Kidney (tissue), 14 donors: ENCODE data around the gene EIF2B4. TPM values are rescaled to one million over a fixed set of nuclear protein-coding genes. Genes with fewer than 3 reads are reported as not detected.
A peak's percentile ranks its signal among the peaks of the same experiment; 100 is the strongest.

ENCODE experiments used
- DNase-seq, 5 donors: peaks; one replicate each; pipeline ENCODE4 v3.0.0-alpha.2; 2013 to 2020
- FAIRE-seq: peaks from 2 replicates; lab custom pipeline; 2012; peaks lifted over from hg19 to GRCh38; lab: Jason Lieb, UNC
- H3K27ac ChIP-seq, 2 donors: one replicate each; pipeline ENCODE4 v1.7.0; 2013; ENCODE audit warnings: low read depth in 2 of 2, low read length in 2 of 2, inconsistent platforms in 1 of 2
- H3K27me3 ChIP-seq: one replicate; pipeline ENCODE4 v1.7.1; 2013; ENCODE audit warnings: low read length, inconsistent platforms; ENCODE audit not compliant: control insufficient read depth, insufficient read depth
- H3K36me3 ChIP-seq, 3 donors: one replicate each; pipeline versions ENCODE4 v1.7.0 to v1.7.1; 2013; ENCODE audit warnings: low read length in 3 of 3, control low read depth in 1 of 3, inconsistent platforms in 1 of 3; ENCODE audit not compliant: insufficient read depth in 3 of 3, control insufficient read depth in 2 of 3
- H3K4me1 ChIP-seq, 3 donors: one replicate each; pipeline versions ENCODE4 v1.7.0 to v1.7.1; 2013; ENCODE audit warnings: low read length in 3 of 3, inconsistent platforms in 1 of 3, low read depth in 1 of 3; ENCODE audit not compliant: control insufficient read depth in 2 of 3, insufficient read depth in 2 of 3
- H3K4me3 ChIP-seq, 3 donors: one replicate each; pipeline versions ENCODE4 v1.7.0 to v1.8.1; 2013; ENCODE audit warnings: low read length in 3 of 3, control low read depth in 1 of 3, inconsistent platforms in 1 of 3
- H3K9ac ChIP-seq, 3 donors: one replicate each; pipeline versions ENCODE4 v1.7.0 to v1.7.1; 2013; ENCODE audit warnings: low read length in 3 of 3, control low read depth in 1 of 3, inconsistent platforms in 1 of 3
- H3K9me3 ChIP-seq, 3 donors: one replicate each; pipeline versions ENCODE4 v1.7.0 to v1.7.1; 2013; ENCODE audit warnings: low read length in 3 of 3, control low read depth in 1 of 3, inconsistent platforms in 1 of 3; ENCODE audit not compliant: control insufficient read depth in 2 of 3, insufficient read depth in 1 of 3
- CTCF ChIP-seq: IDR thresholded peaks from 3 replicates; pipeline ENCODE4 v1.5.1; 2012; ENCODE audit warnings: mild to moderate bottlenecking, moderate library complexity, borderline replicate concordance; ENCODE audit not compliant: insufficient read depth; ENCODE audit errors: extremely low read depth
- intact Hi-C: fragments of 100-400 bp; cut with DNase I; formaldehyde crosslinking; loops from one replicate; pipeline ENCODE4 v1.11.1; 2022
- polyA plus RNA-seq: library from polyadenylated mRNA; stranded (reverse); fragments of 350-450 nt; fragmentation: Illumina TruSeq; extraction: RNeasy Lipid Tissue Mini Kit (QIAGEN cat#74804); gene quantifications from one replicate; pipeline ENCODE4 v1.2.3, GENCODE V29; 2014; ENCODE audit warnings: low read depth, low replicate concordance; ENCODE audit not compliant: insufficient read depth
- total RNA-seq: library from RNA; stranded (reverse); fragmentation: NEBNext Ultra II Directional; extraction: Animal tissue kit (Norgen Biotek cat#: 25700); gene quantifications from one replicate; pipeline ENCODE4 v1.2.1, GENCODE V29; 2021
- donor health status: control.
- donor health status: control.
- donor health status: control.
- donor health status: control.
- donor health status: control.
- donor health status: DM: yes; HTN: yes; CAD: no.
- donor health status: Normal renal cell carcinoma (clear cell type).

Gene EIF2B4
- total and polyA plus RNA-seq, 2 donors from 2014 or later = 35.8 to 49.6 TPM

GRCh38 chr2:27356382-27357181 lies 13.6 kb downstream of the EIF2B4 start, which contains the start of gene GTF3C2:
Gene GTF3C2 (minus strand): TSS chr2:27356764. CDS start chr2:27343554, 13,210 bp downstream.
- Histone ChIP-seq H3K9ac (peak within 1 kb of the TSS; percentile 90 to 93 (median 92)), H3K27ac (peak within 1 kb of the TSS; percentile 78 to 87), H3K27me3 (no peaks in the 10 kb centered on the region), H3K4me3 (peak within 1 kb of the TSS; percentile 83 to 97 (median 93)), H3K36me3 (no peaks in the 10 kb centered on the region), H3K4me1 (peaks cover 0 to 10% (median 8%) of the 10 kb centered on the region in 3 donors), H3K9me3 (no peaks in the 10 kb centered on the region)
- TF ChIP-seq CTCF = peak; percentile 4
- intact Hi-C loops = no loop called here
- no peak for FAIRE-seq
- DNase-seq = peak; percentile 97 to 99 (median 98)

- intact Hi-C loops = no loop called here
- DNase-seq = peak in 2 of 5 donors; percentile 51 to 79
- FAIRE-seq = no peak
Measured at GRCh38 chr2:27356056-27356381, 14.1 kb downstream of the EIF2B4 start.

GRCh38 chr2:27354597-27354927 lies 15.6 kb downstream of the EIF2B4 start:
- no peak overlapping the region for H3K9ac ChIP-seq
- H3K9me3 ChIP-seq = no peaks in the 10 kb centered on the region
- H3K27me3 ChIP-seq = no peaks in the 10 kb centered on the region
- TF ChIP-seq CTCF = no peak
- no peak for DNase-seq
- no peaks in the 10 kb centered on the region for H3K36me3 ChIP-seq
- intact Hi-C loops = no loop called here
- no peak for FAIRE-seq
- no peak overlapping the region for H3K27ac ChIP-seq
- peaks cover 0 to 10% (median 8%) of the 10 kb centered on the region in 3 donors for H3K4me1 ChIP-seq
- no peak overlapping the region for H3K4me3 ChIP-seq

More at GRCh38 chr2:27356056-27356381, 14.1 kb downstream of the EIF2B4 start:
- H3K9ac ChIP-seq = peak overlapping the region; percentile 63 to 93 (median 92)
- peak overlapping the region; percentile 83 to 97 (median 93) for H3K4me3 ChIP-seq
- no peaks in the 10 kb centered on the region for H3K9me3 ChIP-seq
- no peak for TF ChIP-seq CTCF
- H3K27me3 ChIP-seq = no peaks in the 10 kb centered on the region
- peak overlapping the region; percentile 78 to 87 for H3K27ac ChIP-seq
- peaks cover 0 to 10% (median 8%) of the 10 kb centered on the region in 3 donors for H3K4me1 ChIP-seq
- H3K36me3 ChIP-seq = no peaks in the 10 kb centered on the region
